Large intestine (tissue), 3 donors: ENCODE measurements around the gene SLC35D1. TPM values are rescaled to one million over a fixed set of nuclear protein-coding genes. Genes with fewer than 3 reads are reported as not detected.

Experiments used
- DNase-seq, 2 donors: peaks; one replicate each; pipeline versions ENCODE4 v3.0.0 to v3.0.0-alpha.2; 2013
- H3K27ac ChIP-seq: one replicate; pipeline ENCODE4 v1.5.1; 2013; ENCODE audit warnings: low read length
- H3K27me3 ChIP-seq: 2 replicates; pipeline ENCODE4 v1.6.1; 2013; ENCODE audit warnings: low read length; ENCODE audit not compliant: control insufficient read depth, insufficient read depth
- H3K36me3 ChIP-seq: 2 replicates; pipeline ENCODE4 v1.6.1; 2013; ENCODE audit warnings: low read length; ENCODE audit not compliant: control insufficient read depth, insufficient read depth
- H3K4me1 ChIP-seq: one replicate; pipeline ENCODE4 v1.6.1; 2013; ENCODE audit warnings: low read length; ENCODE audit not compliant: control insufficient read depth, insufficient read depth
- H3K4me3 ChIP-seq: one replicate; pipeline ENCODE4 v1.5.1; 2013; ENCODE audit warnings: low read length
- H3K9me3 ChIP-seq: one replicate; pipeline ENCODE4 v1.6.1; 2013; ENCODE audit warnings: mild to moderate bottlenecking, low read depth, low read length, moderate library complexity; ENCODE audit not compliant: control insufficient read depth
- WGBS: methylation state at CpG from one replicate; pipeline ENCODE4 v1.1.5; 2013; ENCODE audit warnings: low lambda C conversion rate; ENCODE audit not compliant: insufficient coverage; 5-methylcytosine and 5-hydroxymethylcytosine counted together
- polyA plus RNA-seq: library from polyadenylated mRNA; unstranded; fragments of 120-200 nt; gene quantifications from one replicate; pipeline ENCODE4 v1.2.1, GENCODE V29; 2013

The SLC35D1 gene
- polyA plus RNA-seq, 1 donor, result 56.0 TPM

DNA sequence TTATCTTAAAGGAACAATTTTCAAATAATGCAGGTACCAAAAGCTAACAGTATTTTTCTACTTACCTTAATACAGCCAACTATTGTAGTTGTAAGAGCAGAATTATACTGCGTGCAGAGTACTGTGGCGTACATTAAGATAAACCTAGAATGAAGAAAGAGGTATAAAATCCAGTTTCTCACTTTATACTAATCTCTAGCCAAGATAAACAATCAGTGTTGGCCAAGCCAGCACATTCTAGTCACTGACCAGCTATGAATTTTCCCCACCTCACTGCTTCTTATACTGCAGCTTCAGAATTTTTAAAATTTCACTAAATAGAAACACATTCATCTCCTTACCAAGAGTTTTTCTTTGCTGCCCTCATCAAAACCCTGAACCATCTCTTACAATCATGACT, 33.6 kb downstream of the SLC35D1 start:
- WGBS, result no CpG with 5 or more reads among the region's 2 CpGs

DNA sequence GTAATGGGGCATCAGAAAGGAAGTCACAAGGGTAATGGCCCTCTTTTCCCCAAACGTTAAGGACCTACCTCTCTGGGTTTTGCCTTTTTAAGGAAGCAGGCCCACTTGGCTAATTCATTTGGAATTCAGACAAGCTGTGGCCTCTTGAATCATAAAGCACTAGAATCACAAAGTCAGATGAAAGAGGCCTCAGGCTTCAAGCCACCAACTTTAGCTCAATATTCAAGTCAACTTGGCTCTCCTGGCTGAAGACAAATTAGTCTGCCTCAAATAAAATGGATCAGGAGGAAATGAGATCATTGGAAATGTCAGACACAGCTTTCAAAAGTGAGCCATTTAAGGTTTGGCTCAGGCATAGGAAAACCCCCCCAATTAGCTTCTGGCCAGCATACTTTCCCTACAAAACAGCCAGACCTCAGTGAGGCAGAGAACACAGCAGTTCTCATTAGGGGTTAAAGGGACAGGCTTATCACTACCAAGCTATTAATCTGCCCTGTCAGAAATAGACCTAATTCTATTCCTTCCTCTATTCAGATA, 34.3 kb downstream of the SLC35D1 start:
- no peaks in the 10 kb centered on the region for H3K4me1 ChIP-seq
- peaks cover 47% of the 10 kb centered on the region for H3K36me3 ChIP-seq
- H3K9me3 ChIP-seq, result no peaks in the 10 kb centered on the region
- no peak overlapping the region for H3K4me3 ChIP-seq
- no CpG with 5 or more reads among the region's 1 CpG for WGBS
- DNase-seq, result no peak
- no peaks in the 10 kb centered on the region for H3K27me3 ChIP-seq
- H3K27ac ChIP-seq, result no peak overlapping the region

More for the DNA sequence above, 33.6 kb downstream of the SLC35D1 start:
- Histone ChIP-seq H3K36me3 (peaks cover 51% of the 10 kb centered on the region), H3K4me1 (no peaks in the 10 kb centered on the region), H3K27me3 (no peaks in the 10 kb centered on the region), H3K27ac (no peak overlapping the region), H3K4me3 (no peak overlapping the region), H3K9me3 (no peaks in the 10 kb centered on the region)
- no peak for DNase-seq

DNA sequence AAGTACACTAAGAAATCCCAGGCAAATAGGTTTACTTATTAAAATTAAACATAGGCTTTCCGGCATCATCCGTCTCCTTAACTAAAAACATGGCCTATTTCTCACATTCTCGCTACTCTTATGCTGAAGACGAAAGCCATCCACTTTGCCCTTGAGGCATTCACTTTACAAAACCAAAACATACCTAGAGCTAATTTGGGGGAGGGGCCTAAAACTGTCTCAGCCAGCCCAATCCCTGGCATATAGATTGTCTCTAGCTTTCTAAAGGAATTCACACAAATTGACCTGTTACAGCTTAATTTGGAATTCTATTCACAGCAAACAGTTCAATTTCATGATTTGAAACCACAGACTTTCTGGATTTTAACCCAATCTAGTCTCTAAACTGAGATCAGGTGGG, 34.8 kb downstream of the SLC35D1 start:
- WGBS, result 100% methylated on average over 1 of the region's 4 CpGs
- peaks cover 43% of the 10 kb centered on the region for H3K36me3 ChIP-seq
- no peaks in the 10 kb centered on the region for H3K9me3 ChIP-seq
- no peaks in the 10 kb centered on the region for H3K27me3 ChIP-seq
- H3K4me3 ChIP-seq, result no peak overlapping the region
- no peak overlapping the region for H3K27ac ChIP-seq
- no peaks in the 10 kb centered on the region for H3K4me1 ChIP-seq
- no peak for DNase-seq

DNA sequence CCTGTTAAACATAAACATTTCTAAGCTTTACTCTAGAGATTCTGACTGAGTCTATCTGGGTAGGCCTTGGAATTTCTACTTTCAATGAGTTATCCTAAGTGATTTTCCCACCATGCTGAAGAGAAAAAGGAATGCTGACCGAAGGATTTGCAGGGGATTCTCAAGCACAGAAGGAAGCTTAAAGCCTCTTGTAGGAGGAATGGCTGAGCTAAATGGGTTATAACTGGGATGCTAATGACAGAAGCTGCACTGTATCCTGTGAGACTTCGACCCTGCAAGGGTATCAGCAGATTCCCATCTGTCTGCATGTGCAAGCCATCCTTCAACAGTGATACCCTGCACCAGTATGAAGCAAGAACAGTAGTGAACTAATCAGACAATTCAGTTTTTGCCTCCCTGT, 35.4 kb downstream of the SLC35D1 start:
- Histone ChIP-seq H3K9me3 (no peaks in the 10 kb centered on the region), H3K4me1 (no peaks in the 10 kb centered on the region), H3K27ac (no peak overlapping the region), H3K36me3 (peaks cover 39% of the 10 kb centered on the region), H3K4me3 (no peak overlapping the region), H3K27me3 (no peaks in the 10 kb centered on the region)
- no CpG with 5 or more reads among the region's 2 CpGs for WGBS
- DNase-seq, result no peak

DNA sequence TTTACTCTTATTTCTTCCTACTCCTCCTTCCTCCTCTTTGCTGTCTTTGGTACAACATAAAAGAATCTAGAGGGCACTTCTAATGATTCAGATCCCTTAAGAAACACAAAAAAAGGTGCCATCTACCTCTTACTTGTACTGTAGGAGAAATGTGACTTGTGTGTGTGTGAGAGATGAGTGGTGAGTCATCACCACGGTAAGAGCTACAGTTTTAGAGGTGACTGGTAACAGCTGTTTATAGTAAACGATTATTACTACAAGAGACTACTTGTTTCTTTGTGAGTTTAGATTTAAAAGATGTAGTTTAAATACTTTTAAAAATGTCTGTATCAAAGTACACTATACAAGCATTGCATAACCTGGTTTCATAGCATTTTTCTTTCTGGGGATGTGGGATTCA, 40.4 kb downstream of the SLC35D1 start:
- H3K36me3 ChIP-seq, result peaks cover 37% of the 10 kb centered on the region
- no peak for DNase-seq
- H3K4me1 ChIP-seq, result no peaks in the 10 kb centered on the region
- no peaks in the 10 kb centered on the region for H3K9me3 ChIP-seq
- no CpG with 5 or more reads among the region's 2 CpGs for WGBS
- no peak overlapping the region for H3K4me3 ChIP-seq
- H3K27ac ChIP-seq, result no peak overlapping the region
- H3K27me3 ChIP-seq, result no peaks in the 10 kb centered on the region

DNA sequence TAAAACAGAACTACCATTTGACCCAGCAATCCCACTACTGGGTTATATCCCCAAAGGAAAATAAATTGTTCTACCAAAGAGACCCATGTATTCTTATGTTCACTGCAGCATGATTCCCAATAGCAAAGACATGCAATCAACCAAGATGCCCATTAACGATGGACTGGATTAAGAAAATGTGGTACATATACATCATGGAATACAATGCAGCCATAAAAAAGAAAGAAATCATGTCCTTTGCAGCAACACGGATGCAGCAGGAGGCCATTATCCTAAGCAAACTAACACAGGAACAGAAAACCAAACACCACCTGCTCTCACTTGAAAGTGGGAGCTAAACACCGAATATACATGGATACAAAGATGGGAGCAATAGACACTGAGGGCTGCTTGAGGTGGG, 44.2 kb downstream of the SLC35D1 start:
- no peaks in the 10 kb centered on the region for H3K9me3 ChIP-seq
- H3K27ac ChIP-seq, result no peak overlapping the region
- H3K27me3 ChIP-seq, result no peaks in the 10 kb centered on the region
- no peak overlapping the region for H3K4me3 ChIP-seq
- no CpG with 5 or more reads among the region's 3 CpGs for WGBS
- no peaks in the 10 kb centered on the region for H3K4me1 ChIP-seq
- H3K36me3 ChIP-seq, result peaks cover 51% of the 10 kb centered on the region
- no peak for DNase-seq

DNA sequence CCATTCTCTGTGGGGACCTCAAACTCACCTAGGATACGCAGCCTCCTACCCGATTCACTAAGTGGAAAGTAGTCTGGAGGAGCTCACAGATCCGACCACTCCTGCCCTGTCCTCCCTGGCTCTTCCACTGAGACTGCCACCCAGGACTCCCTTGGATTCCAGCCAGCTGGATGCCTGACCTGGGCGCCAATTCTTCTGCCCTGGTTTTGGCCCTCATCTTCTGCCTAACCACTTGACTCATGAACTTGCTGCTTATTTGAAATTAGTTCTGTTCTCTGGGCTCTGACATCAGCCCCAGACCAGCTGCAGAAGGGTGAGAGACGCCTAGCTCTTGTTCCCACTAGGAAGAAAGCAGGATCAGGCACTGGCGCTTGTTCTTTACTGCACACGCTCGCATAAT, 48.9 kb downstream of the SLC35D1 start:
- Histone ChIP-seq H3K4me1 (no peaks in the 10 kb centered on the region), H3K9me3 (no peaks in the 10 kb centered on the region), H3K27ac (no peak overlapping the region), H3K4me3 (no peak overlapping the region), H3K36me3 (peaks cover 63% of the 10 kb centered on the region), H3K27me3 (no peaks in the 10 kb centered on the region)
- no peak for DNase-seq
- no CpG with 5 or more reads among the region's 8 CpGs for WGBS

DNA sequence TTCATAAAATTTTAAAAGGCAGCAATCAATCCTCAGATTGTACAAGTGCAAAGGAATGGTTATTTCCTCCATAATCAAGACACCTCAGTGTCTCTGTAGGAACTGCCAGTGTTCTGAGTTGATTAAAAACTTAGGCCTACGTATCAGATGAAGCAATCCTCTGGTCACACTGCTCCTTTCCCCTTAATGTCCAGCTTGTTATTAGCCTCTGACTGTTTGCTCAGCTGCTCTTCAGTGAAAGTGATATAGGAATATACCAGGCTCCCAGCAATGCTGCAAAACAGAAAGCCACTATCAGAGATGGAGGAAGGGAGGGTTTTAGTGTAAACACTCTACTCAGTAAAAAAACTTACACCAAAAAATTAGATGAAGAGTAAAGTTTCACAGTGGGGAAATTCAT, 49.8 kb downstream of the SLC35D1 start:
- DNase-seq, result no peak
- WGBS, result no CpG with 5 or more reads among the region's 1 CpG
- Histone ChIP-seq H3K9me3 (no peaks in the 10 kb centered on the region), H3K27me3 (no peaks in the 10 kb centered on the region), H3K4me1 (no peaks in the 10 kb centered on the region), H3K4me3 (no peak overlapping the region), H3K27ac (no peak overlapping the region), H3K36me3 (peaks cover 63% of the 10 kb centered on the region)

DNA sequence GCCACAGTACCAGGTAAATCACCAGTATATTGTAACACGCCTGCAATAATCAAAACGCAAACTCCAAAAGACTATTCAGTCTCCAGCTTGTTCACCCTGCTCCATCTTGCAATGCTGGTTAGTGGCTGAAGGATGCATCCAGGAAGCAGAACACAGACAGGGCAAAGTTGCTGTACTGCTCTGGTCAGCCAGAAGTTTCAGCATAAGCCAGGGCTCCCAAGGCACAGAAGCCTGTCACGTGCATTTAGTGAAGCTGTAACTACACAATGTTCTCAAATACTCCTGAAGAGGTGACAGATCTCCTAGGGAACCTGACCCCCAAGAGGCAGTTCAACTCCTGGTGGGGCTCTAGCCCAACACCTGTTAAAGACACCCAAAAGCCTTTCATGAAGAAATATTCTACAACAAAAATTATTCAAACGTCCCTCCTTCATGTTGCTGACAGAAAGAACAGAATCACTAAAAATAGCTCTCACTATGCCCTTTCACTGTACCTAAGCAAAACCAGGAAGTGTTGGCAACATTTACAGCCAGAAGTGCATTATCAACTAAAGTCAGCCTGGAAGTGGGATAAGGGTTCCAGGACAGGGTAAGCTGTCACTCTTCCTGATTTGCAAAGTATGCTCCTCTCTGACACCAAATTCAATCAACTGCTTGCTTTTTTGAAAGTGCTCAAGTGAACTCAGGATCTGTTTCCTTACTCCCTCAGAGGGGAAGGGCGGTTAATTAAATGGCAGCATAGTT, 52.1 kb downstream of the SLC35D1 start:
- 100% methylated on average over 1 of the region's 5 CpGs for WGBS
- Histone ChIP-seq H3K4me1 (no peaks in the 10 kb centered on the region), H3K36me3 (peaks cover 71% of the 10 kb centered on the region), H3K9me3 (no peaks in the 10 kb centered on the region), H3K27ac (no peak overlapping the region), H3K27me3 (no peaks in the 10 kb centered on the region), H3K4me3 (no peak overlapping the region)
- DNase-seq, result no peak

DNA sequence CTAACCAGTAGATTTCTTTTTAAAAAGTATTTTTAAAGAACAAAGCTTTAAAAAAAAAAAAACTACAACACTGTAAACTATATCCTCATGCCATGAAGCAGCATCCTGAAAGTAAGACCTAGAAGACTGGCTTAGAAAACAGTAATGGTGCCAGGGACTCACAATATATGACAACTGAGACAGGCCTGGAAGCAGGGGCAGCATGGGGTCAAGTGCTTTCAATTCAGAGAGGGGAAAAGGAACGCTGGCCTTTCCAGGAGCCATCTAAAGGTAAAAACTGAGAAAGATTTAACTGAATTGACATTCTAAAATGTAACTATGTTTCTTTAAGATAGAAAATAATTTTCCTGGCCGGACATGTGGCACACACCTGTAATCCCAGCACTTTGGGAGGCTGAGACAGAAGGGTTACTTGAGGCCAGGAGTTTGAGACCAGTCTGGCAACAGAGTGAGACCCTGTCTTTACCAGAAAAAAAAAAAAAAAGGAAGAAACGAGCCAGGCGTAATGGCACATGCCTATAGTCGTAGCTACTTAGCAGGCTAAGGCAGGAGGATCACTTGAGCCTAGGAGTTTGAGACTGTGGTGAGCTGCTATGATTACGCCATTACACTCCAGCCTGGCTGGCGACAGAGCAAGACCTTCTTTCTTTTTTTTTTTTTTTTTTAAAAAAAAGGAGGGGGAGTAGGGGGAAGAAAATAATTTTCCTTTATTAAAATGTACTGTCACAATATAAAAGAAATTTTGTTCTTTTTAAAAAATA, 54.1 kb downstream of the SLC35D1 start:
- Histone ChIP-seq H3K4me1 (no peaks in the 10 kb centered on the region), H3K9me3 (no peaks in the 10 kb centered on the region), H3K27ac (no peak overlapping the region), H3K36me3 (peaks cover 67% of the 10 kb centered on the region), H3K27me3 (no peaks in the 10 kb centered on the region), H3K4me3 (no peak overlapping the region)
- DNase-seq, result no peak
- WGBS, result no CpG with 5 or more reads among the region's 7 CpGs
